ENCODE measurements around the gene NACA2. TPM values are rescaled to one million over a fixed set of nuclear protein-coding genes. Genes with fewer than 3 reads are reported as not detected.
"Not testable (repeated sequence)": the region's sequence is repeated elsewhere in the genome, so short reads cannot be mapped to it uniquely, and the experiment has no call there.

Gene NACA2
- total RNA-seq, 1 experiment from 2014 or later, result not detected

DNA sequence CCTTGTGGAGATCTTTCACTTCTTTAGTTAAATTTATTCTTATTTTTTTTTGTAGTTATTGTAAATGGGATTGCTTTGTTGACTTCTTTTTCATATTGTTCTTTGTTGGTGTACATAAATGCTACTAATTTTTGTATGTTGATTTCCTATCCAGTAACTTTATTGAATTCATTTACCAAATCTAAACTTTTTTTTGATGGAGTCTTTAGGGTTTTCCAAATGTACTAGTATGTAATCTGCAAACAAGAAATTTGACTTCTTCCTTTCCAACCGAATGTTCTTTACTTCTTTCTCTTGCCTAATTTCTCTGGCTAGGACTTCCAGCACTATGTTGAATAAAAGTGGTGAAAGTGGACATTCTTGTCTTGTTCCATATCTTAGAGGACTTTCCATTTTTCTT lies 41.8 kb upstream of the NACA2 start:
- Histone ChIP-seq H3K27ac (no peak overlapping the region), H3K4me3 (no peak overlapping the region), H3K4me2 (no peak overlapping the region), H2AFZ (no peak overlapping the region), H3K27me3 (ENCODE audit: insufficient read depth, low read depth) (no peaks in the 10 kb centered on the region), H3K9me3 (ENCODE audit: insufficient read depth, low read depth) (no peaks in the 10 kb centered on the region), H3K4me1 (replicated peaks; ENCODE audit: insufficient read depth) (no peaks in the 10 kb centered on the region), H3K9me2 (ENCODE audit: insufficient read depth) (no peaks in the 10 kb centered on the region), H4K20me1 (ENCODE audit: insufficient read depth) (no peaks in the 10 kb centered on the region), H3F3A (ENCODE audit: insufficient read depth, low read depth) (no peaks in the 10 kb centered on the region; the same call in 1 of the 2 replicates), H3K79me2 (ENCODE audit: low read depth) (no peaks in the 10 kb centered on the region), H3K36me3 (ENCODE audit: low read depth) (no peaks in the 10 kb centered on the region)
- intact Hi-C loops (cut with micrococcal nuclease; ENCODE audit: unreplicated experiment), result no loop called here
- no peak for DNase-seq
- POLR2A ChIA-PET (ENCODE audit: unreplicated experiment), result no interaction called here
- no peak for TF ChIP-seq EZH2 (IDR thresholded peaks at IDR 0.05; ENCODE audit: low read depth)
- TF ChIP-seq, protein P1, sequence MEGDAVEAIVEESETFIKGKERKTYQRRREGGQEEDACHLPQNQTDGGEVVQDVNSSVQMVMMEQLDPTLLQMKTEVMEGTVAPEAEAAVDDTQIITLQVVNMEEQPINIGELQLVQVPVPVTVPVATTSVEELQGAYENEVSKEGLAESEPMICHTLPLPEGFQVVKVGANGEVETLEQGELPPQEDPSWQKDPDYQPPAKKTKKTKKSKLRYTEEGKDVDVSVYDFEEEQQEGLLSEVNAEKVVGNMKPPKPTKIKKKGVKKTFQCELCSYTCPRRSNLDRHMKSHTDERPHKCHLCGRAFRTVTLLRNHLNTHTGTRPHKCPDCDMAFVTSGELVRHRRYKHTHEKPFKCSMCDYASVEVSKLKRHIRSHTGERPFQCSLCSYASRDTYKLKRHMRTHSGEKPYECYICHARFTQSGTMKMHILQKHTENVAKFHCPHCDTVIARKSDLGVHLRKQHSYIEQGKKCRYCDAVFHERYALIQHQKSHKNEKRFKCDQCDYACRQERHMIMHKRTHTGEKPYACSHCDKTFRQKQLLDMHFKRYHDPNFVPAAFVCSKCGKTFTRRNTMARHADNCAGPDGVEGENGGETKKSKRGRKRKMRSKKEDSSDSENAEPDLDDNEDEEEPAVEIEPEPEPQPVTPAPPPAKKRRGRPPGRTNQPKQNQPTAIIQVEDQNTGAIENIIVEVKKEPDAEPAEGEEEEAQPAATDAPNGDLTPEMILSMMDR (conservative IDR thresholded peaks at IDR 0.05), result no peak
- CTCF ChIA-PET, result no interaction called here
- no TSS peak for BruUV-seq (replicated peaks)

DNA sequence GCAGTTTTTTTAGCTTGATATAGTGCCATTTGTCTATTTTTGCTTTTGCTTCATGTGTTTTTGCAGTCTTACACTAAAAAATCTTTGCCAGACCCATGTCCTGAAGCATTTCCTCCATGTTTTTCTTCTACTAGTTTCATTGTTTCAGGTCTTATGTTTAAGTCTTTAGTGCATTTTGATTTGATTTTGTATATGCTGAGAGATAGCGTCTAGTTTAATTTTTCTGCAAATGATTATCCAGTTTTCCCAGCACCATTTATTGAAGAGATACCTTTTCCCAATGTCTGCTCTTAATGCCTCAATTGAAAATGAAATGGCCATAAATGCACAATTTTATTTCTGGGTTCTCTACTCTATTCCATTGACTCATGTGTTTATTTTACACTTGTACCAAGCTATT lies 40.8 kb upstream of the NACA2 start:
- DNase-seq, result no peak
- no peak overlapping the region for H3K4me3 ChIP-seq
- no peak overlapping the region for H3K27ac ChIP-seq
- no peak for TF ChIP-seq EZH2 (IDR thresholded peaks at IDR 0.05; ENCODE audit: low read depth)
- TF ChIP-seq, protein P1 (conservative IDR thresholded peaks at IDR 0.05), result no peak
- no peaks in the 10 kb centered on the region for H3K4me1 ChIP-seq (replicated peaks; ENCODE audit: insufficient read depth)
- H3K27me3 ChIP-seq (ENCODE audit: insufficient read depth, low read depth), result no peaks in the 10 kb centered on the region
- ChIA-PET CTCF (no interaction called here), POLR2A (ENCODE audit: unreplicated experiment) (no interaction called here)
- intact Hi-C loops (cut with micrococcal nuclease; ENCODE audit: unreplicated experiment), result no loop called here
- H2AFZ ChIP-seq, result no peak overlapping the region
- no peaks in the 10 kb centered on the region for H3K79me2 ChIP-seq (ENCODE audit: low read depth)
- no peaks in the 10 kb centered on the region for H3K36me3 ChIP-seq (ENCODE audit: low read depth)
- no TSS peak for BruUV-seq (replicated peaks)
- no peaks in the 10 kb centered on the region for H3K9me2 ChIP-seq (ENCODE audit: insufficient read depth)
- H3K4me2 ChIP-seq, result no peak overlapping the region
- no peaks in the 10 kb centered on the region for H4K20me1 ChIP-seq (ENCODE audit: insufficient read depth)
- H3F3A ChIP-seq (ENCODE audit: insufficient read depth, low read depth), result no peaks in the 10 kb centered on the region; the same call in 1 of the 2 replicates
- H3K9me3 ChIP-seq (ENCODE audit: insufficient read depth, low read depth), result no peaks in the 10 kb centered on the region

DNA sequence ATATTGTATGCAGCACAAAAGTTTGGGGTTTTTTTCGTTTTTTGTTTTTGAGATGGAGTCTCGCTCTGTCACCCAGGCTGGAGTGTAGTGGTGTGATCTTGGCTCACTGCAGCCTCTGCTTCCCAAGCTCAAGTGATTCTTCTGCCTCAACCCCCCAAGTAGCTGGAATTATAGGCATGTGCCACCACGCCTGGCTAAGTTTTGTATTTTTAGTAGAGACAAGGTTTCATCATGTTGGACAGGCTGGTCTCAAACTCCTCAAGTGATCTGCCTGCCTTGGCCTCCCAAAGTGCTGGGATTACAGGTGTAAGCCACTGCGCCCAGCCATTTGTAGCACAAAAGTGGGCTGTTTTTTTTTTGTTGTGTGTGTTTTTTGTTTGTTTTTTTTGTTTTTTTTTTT lies 37.1 kb upstream of the NACA2 start:
- H3K36me3 ChIP-seq (ENCODE audit: low read depth); H3K4me3 ChIP-seq; H3K27ac ChIP-seq; POLR2A ChIA-PET (ENCODE audit: unreplicated experiment); BruUV-seq (replicated peaks); H3K9me2 ChIP-seq (ENCODE audit: insufficient read depth); H2AFZ ChIP-seq; H3K4me1 ChIP-seq (replicated peaks; ENCODE audit: insufficient read depth); H4K20me1 ChIP-seq (ENCODE audit: insufficient read depth); DNase-seq; H3K79me2 ChIP-seq (ENCODE audit: low read depth); CTCF ChIA-PET; H3F3A ChIP-seq (ENCODE audit: insufficient read depth, low read depth); H3K9me3 ChIP-seq (ENCODE audit: insufficient read depth, low read depth); intact Hi-C loops (cut with micrococcal nuclease; ENCODE audit: unreplicated experiment); H3K4me2 ChIP-seq; H3K27me3 ChIP-seq (ENCODE audit: insufficient read depth, low read depth): not testable (repeated sequence)

DNA sequence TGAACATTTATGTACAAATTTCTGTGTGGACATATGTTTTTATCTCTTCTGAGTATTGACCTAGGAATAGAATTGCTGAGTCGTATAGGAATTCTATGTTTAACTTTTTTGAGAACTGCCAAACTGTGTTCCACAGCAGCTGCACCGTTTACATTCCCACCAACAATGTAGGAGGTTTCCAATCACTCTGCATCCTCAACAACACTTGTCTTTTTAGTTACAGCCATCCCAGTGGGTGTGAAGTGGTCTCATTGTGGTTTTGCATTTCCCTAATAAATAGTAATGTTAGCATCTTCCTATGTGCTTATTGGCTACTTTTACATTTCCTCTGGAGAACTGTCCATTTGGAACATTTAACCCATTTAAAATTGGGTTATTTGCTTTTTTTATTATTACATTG lies 36.6 kb upstream of the NACA2 start:
- Histone ChIP-seq H3K9me2 (ENCODE audit: insufficient read depth) (no peaks in the 10 kb centered on the region), H3F3A (ENCODE audit: insufficient read depth, low read depth) (no peaks in the 10 kb centered on the region; the same call in 1 of the 2 replicates), H3K4me1 (replicated peaks; ENCODE audit: insufficient read depth) (no peaks in the 10 kb centered on the region), H3K4me2 (no peak overlapping the region), H3K36me3 (ENCODE audit: low read depth) (no peaks in the 10 kb centered on the region), H3K27me3 (ENCODE audit: insufficient read depth, low read depth) (no peaks in the 10 kb centered on the region), H2AFZ (no peak overlapping the region), H3K4me3 (no peak overlapping the region), H3K9me3 (ENCODE audit: insufficient read depth, low read depth) (no peaks in the 10 kb centered on the region), H3K79me2 (ENCODE audit: low read depth) (no peaks in the 10 kb centered on the region), H3K27ac (no peak overlapping the region), H4K20me1 (ENCODE audit: insufficient read depth) (no peaks in the 10 kb centered on the region)
- CTCF ChIA-PET, result no interaction called here
- no peak for TF ChIP-seq EZH2 (IDR thresholded peaks at IDR 0.05; ENCODE audit: low read depth)
- TF ChIP-seq, protein P1 (conservative IDR thresholded peaks at IDR 0.05), result no peak
- POLR2A ChIA-PET (ENCODE audit: unreplicated experiment), result no interaction called here
- intact Hi-C loops (cut with micrococcal nuclease; ENCODE audit: unreplicated experiment), result no loop called here
- DNase-seq, result no peak
- BruUV-seq (replicated peaks), result no TSS peak

All from PC-9 (cell line).